ENCODE measurements around the gene TBC1D12.

Gene TBC1D12

DNA sequence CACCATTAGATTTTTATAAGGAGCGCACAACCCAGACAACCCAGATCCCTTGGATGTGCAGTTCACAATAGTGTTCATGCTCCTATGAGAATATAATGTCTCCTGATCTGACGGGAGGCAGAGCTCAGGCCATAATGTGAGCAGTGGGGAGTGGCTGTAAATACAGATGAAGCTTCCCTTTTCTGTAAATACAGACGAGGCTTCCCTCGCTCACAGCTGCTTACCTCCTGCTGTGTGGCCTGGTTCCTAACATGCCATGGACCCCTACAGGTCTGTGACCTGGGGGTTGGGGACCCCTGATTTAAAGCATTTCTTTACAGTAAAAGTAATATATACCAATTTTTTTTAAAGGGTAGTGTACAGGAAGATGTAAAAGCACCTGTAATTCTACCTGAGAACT is 176.4 kb downstream of the TBC1D12 start:
- no peaks in the 10 kb centered on the region for H3K9me3 ChIP-seq (ENCODE audit: insufficient read depth, low read length)
- H3K27me3 ChIP-seq (ENCODE audit: low read length) = no peaks in the 10 kb centered on the region
- no peaks in the 10 kb centered on the region for H3K9me2 ChIP-seq (replicated peaks; ENCODE audit: insufficient read depth, low read length)
- H3K36me3 ChIP-seq (ENCODE audit: low read length) = peaks cover 49% of the 10 kb centered on the region
- peaks cover 4% of the 10 kb centered on the region; the same call in 1 of the 2 replicates for H3K79me2 ChIP-seq (ENCODE audit: insufficient read depth, low read length)
- no peak overlapping the region for H3K9ac ChIP-seq (ENCODE audit: low read length)
- H3K4me3 ChIP-seq (ENCODE audit: insufficient read depth, low read length, poor library complexity, severe bottlenecking) = no peak overlapping the region
- TF ChIP-seq CTCF (IDR thresholded peaks at IDR 0.05; ENCODE audit: insufficient read depth, low read length, poor library complexity, severe bottlenecking) (no peak), EZH2phosphoT487 (conservative IDR thresholded peaks at IDR 0.05; ENCODE audit: low read length) (no peak)
- H3K4me2 ChIP-seq (ENCODE audit: low read depth, low read length, poor library complexity, severe bottlenecking) = no peak overlapping the region
- peaks cover 6% of the 10 kb centered on the region for H4K20me1 ChIP-seq (ENCODE audit: low read depth, low read length)
- H3F3A ChIP-seq (ENCODE audit: insufficient read depth) = peaks cover 6% of the 10 kb centered on the region; the same call in 1 of the 2 replicates
- H2AFZ ChIP-seq (ENCODE audit: low read depth, low read length, severe bottlenecking) = no peak overlapping the region
- H3K27ac ChIP-seq (ENCODE audit: low read depth, low read length) = no peak overlapping the region

DNA sequence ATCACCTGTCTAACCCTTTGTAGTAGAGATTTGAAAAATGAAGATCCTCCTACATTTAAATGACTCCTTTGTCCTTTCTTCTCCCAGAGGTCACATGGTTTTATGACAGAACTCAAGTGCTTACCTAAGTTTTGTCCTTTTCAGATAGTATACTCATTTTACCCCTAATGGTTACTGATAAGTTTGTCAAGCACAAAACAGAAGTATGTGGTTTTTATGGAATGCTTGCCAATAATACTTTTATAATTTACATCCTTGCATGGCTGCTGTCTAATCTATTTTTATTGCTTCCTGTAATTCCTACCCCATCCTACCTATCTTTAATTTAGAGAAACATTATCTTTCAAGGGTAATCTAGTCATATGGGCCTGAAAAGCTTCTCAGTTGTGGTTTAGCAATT is 180.8 kb downstream of the TBC1D12 start:
- Histone ChIP-seq H4K20me1 (ENCODE audit: low read depth, low read length) (peaks cover 9% of the 10 kb centered on the region), H3F3A (ENCODE audit: insufficient read depth) (peaks cover 8% of the 10 kb centered on the region; the same call in 1 of the 2 replicates), H3K9ac (ENCODE audit: low read length) (no peak overlapping the region), H3K27ac (ENCODE audit: low read depth, low read length) (no peak overlapping the region), H3K9me2 (replicated peaks; ENCODE audit: insufficient read depth, low read length) (no peaks in the 10 kb centered on the region), H3K27me3 (ENCODE audit: low read length) (no peaks in the 10 kb centered on the region), H3K9me3 (ENCODE audit: insufficient read depth, low read length) (no peaks in the 10 kb centered on the region), H3K4me3 (ENCODE audit: insufficient read depth, low read length, poor library complexity, severe bottlenecking) (no peak overlapping the region), H3K36me3 (ENCODE audit: low read length) (peaks cover 45% of the 10 kb centered on the region; the same call in 1 of the 2 replicates), H3K79me2 (ENCODE audit: insufficient read depth, low read length) (no peaks in the 10 kb centered on the region), H2AFZ (ENCODE audit: low read depth, low read length, severe bottlenecking) (no peak overlapping the region), H3K4me2 (ENCODE audit: low read depth, low read length, poor library complexity, severe bottlenecking) (no peak overlapping the region)
- TF ChIP-seq CTCF (IDR thresholded peaks at IDR 0.05; ENCODE audit: insufficient read depth, low read length, poor library complexity, severe bottlenecking) (no peak), EZH2phosphoT487 (conservative IDR thresholded peaks at IDR 0.05; ENCODE audit: low read length) (no peak)

All from SU-DHL-6 (cell line).